GM19239 (cell line): ENCODE data around the gene OR2L5.

Experiments used
- DNase-seq: peaks from one replicate; pipeline ENCODE4 v3.0.0; 2011; ENCODE audit warnings: low spot score; ENCODE audit not compliant: insufficient read length
- FAIRE-seq: peaks from 2 replicates; lab custom pipeline; 2011; peaks lifted over from hg19 to GRCh38; lab: Jason Lieb, UNC

OR2L5 gene

GRCh38 chr1:248013229-248013710 lies at the start of gene OR2L5:
Gene OR2L5, plus strand, starts transcription at chr1:248013660. Its CDS starts 8,288 bp downstream, at chr1:248021948.
- FAIRE-seq, result no peak
- no peak for DNase-seq

- FAIRE-seq, result no peak
Observed at GRCh38 chr1:247964933-247965332, 48.5 kb upstream of the OR2L5 start, which contains the start of gene OR2AK2. Gene OR2AK2, plus strand, starts transcription at chr1:247965233. Its CDS starts 144 bp downstream, at chr1:247965377.

GRCh38 chr1:247966532-247967204 lies 46.8 kb upstream of the OR2L5 start:
- DNase-seq (no peak), FAIRE-seq (peak; percentile 75)

More at GRCh38 chr1:247964933-247965332, 48.5 kb upstream of the OR2L5 start, which contains the start of gene OR2AK2:
- DNase-seq, result no peak

GRCh38 chr1:247992986-247993385 lies 20.5 kb upstream of the OR2L5 start:
- DNase-seq (no peak), FAIRE-seq (no peak)

GRCh38 chr1:247998811-247999210 lies 14.6 kb upstream of the OR2L5 start:
- DNase-seq, result no peak
- FAIRE-seq, result no peak

- DNase-seq, result no peak
- no peak for FAIRE-seq
Observed at GRCh38 chr1:248000169-248000568, 13.3 kb upstream of the OR2L5 start.

- DNase-seq (no peak), FAIRE-seq (no peak)
Observed at GRCh38 chr1:248007778-248008177, 5.7 kb upstream of the OR2L5 start.

GRCh38 chr1:248009681-248010080 lies 3.8 kb upstream of the OR2L5 start:
- no peak for DNase-seq
- no peak for FAIRE-seq

GRCh38 chr1:248015803-248016202 lies 2.3 kb downstream of the OR2L5 start:
- DNase-seq (no peak), FAIRE-seq (no peak)

GRCh38 chr1:248029770-248030169 lies 16.3 kb downstream of the OR2L5 start, which contains the start of gene OR2L2:
Gene OR2L2, plus strand, starts transcription at chr1:248030070. Its CDS starts 8,198 bp downstream, at chr1:248038268.
- no peak for FAIRE-seq

GRCh38 chr1:248045209-248045608 lies 31.7 kb downstream of the OR2L5 start:
- FAIRE-seq (no peak), DNase-seq (no peak)

More at GRCh38 chr1:248029770-248030169, 16.3 kb downstream of the OR2L5 start, which contains the start of gene OR2L2:
- DNase-seq, result no peak

GRCh38 chr1:248046536-248046935 lies 33.1 kb downstream of the OR2L5 start, which contains the start of gene OR2L3:
Gene OR2L3, plus strand, starts transcription at chr1:248046836. Its CDS starts 13,846 bp downstream, at chr1:248060682.
- no peak for DNase-seq
- FAIRE-seq, result no peak

- no peak for FAIRE-seq
Observed at GRCh38 chr1:248047008-248047407, 33.5 kb downstream of the OR2L5 start.

GRCh38 chr1:248054671-248055070 lies 41.2 kb downstream of the OR2L5 start:
- no peak for FAIRE-seq
- no peak for DNase-seq

More at GRCh38 chr1:248047008-248047407, 33.5 kb downstream of the OR2L5 start:
- no peak for DNase-seq

GRCh38 chr1:248055261-248055660 lies 41.8 kb downstream of the OR2L5 start:
- FAIRE-seq (no peak), DNase-seq (no peak)

- DNase-seq (no peak), FAIRE-seq (no peak)
Observed at GRCh38 chr1:248065071-248065470, 51.6 kb downstream of the OR2L5 start.

GRCh38 chr1:248065604-248066003 lies 52.1 kb downstream of the OR2L5 start:
- FAIRE-seq (no peak), DNase-seq (no peak)
